Uterus (tissue), 4 donors: ENCODE results near the gene NCAPD3. TPM values are rescaled to one million over a fixed set of nuclear protein-coding genes. Genes with fewer than 3 reads are reported as not detected.

Source experiments
- DNase-seq, 2 donors: peaks; one replicate each; pipeline ENCODE4 v3.0.0-alpha.2; 2019 to 2020
- H3K27ac ChIP-seq, 2 donors: fragments of 200-600 bp; sonication (generic); 1 replicate in 1 of 2; 2 replicates in 1 of 2; pipeline ENCODE4 v1.5.1; 2016 to 2018
- H3K27me3 ChIP-seq, 2 donors: fragments of 200-600 bp; sonication (generic); one replicate each; pipeline ENCODE4 v1.5.1; 2018 to 2019; ENCODE audit warnings: control low read depth in 1 of 2
- H3K36me3 ChIP-seq, 2 donors: fragments of 200-600 bp; sonication (generic); one replicate each; pipeline ENCODE4 v1.5.1; 2019; ENCODE audit warnings: control low read depth in 1 of 2
- H3K4me1 ChIP-seq, 2 donors: fragments of 200-600 bp; sonication (generic); one replicate each; pipeline ENCODE4 v1.5.1; 2018 to 2019; ENCODE audit warnings: control low read depth in 1 of 2
- H3K4me3 ChIP-seq, 2 donors: fragments of 200-600 bp; sonication (generic); 1 replicate in 1 of 2; 2 replicates in 1 of 2; pipeline ENCODE4 v1.5.1; 2018 to 2019; ENCODE audit warnings: mild to moderate bottlenecking in 1 of 2
- H3K9me3 ChIP-seq, 2 donors: fragments of 200-600 bp; sonication (generic); one replicate each; pipeline ENCODE4 v1.5.1; 2019; ENCODE audit warnings: control low read depth in 1 of 2
- POLR2A ChIP-seq, 2 donors: fragments of 450-650 bp; IDR thresholded peaks; one replicate each; pipeline ENCODE4 v1.6.1; 2016; ENCODE audit warnings: antibody characterized with exemption in 2 of 2, mild to moderate bottlenecking in 1 of 2, moderate library complexity in 1 of 2
- intact Hi-C: fragments of 100-400 bp; cut with DNase I; formaldehyde crosslinking; loops from one replicate; pipeline ENCODE4 v1.15.1; 2023; ENCODE audit warnings: low total_unique reads
- total RNA-seq, 4 donors: library from RNA; depleted of rRNA in 3 of 4; stranded (reverse); fragments of >200 nt in 3 of 4; gene quantifications; one replicate each; pipeline versions ENCODE4 v1.1.0 to v1.2.4, GENCODE V29; 2014 to 2023
- TF ChIP-seq, protein P1 (sequence below), 4 experiments: fragments of 200-600 bp in 2 of 4; fragments of 450-650 bp in 2 of 4; sonication (generic) in 2 of 4; IDR thresholded peaks; one replicate each; pipeline ENCODE4 v1.5.1; 2016 to 2019; ENCODE audit warnings: antibody characterized with exemption in 4 of 4, mild to moderate bottlenecking in 2 of 4, moderate library complexity in 1 of 4
- donor health status: DM: yes; HTN: yes; CAD: no.

The NCAPD3 gene
- total RNA-seq, 4 donors from 2014 or later, result 6.4 to 27.1 (median 9.9) TPM

DNA sequence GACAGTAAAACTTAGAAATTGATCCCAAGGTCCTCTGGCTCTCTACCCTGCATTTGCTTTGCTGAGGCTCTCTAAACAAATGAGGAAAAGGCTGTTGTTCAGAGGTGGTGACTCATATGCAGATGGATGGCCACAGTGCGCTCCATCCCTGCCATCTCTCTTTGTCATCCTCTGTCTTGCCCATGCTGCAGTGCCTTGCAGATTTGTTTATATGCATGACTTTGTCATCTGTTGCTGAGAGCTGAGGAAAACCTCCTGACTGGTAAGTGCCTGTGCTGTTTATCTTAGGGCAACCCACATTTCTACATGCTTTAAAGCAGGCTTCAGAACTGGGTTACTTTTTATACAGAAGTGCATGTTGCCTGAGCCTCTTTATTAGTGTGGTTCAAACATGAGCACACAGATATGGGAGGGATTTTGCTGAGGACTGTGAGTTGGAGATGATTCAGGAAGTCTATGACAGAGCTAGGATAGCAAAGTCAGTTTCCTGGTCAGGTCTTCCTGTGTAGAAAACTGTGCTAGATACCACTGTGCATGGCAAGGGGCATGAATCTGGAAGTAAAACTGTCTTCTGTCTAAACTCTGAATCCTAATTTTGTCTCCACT is 97.4 kb downstream of the NCAPD3 start:
- H3K27me3 ChIP-seq, result no peaks in the 10 kb centered on the region
- H3K4me3 ChIP-seq, result no peak overlapping the region
- no peaks in the 10 kb centered on the region for H3K36me3 ChIP-seq
- intact Hi-C loops, result no loop called here
- TF ChIP-seq POLR2A (IDR thresholded peaks at IDR 0.05), result no peak
- TF ChIP-seq, protein P1, sequence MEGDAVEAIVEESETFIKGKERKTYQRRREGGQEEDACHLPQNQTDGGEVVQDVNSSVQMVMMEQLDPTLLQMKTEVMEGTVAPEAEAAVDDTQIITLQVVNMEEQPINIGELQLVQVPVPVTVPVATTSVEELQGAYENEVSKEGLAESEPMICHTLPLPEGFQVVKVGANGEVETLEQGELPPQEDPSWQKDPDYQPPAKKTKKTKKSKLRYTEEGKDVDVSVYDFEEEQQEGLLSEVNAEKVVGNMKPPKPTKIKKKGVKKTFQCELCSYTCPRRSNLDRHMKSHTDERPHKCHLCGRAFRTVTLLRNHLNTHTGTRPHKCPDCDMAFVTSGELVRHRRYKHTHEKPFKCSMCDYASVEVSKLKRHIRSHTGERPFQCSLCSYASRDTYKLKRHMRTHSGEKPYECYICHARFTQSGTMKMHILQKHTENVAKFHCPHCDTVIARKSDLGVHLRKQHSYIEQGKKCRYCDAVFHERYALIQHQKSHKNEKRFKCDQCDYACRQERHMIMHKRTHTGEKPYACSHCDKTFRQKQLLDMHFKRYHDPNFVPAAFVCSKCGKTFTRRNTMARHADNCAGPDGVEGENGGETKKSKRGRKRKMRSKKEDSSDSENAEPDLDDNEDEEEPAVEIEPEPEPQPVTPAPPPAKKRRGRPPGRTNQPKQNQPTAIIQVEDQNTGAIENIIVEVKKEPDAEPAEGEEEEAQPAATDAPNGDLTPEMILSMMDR (IDR thresholded peaks at IDR 0.05), result no peak
- no peaks in the 10 kb centered on the region for H3K9me3 ChIP-seq
- peak overlapping the region; percentile 59 to 99 for H3K27ac ChIP-seq
- no peak for DNase-seq
- H3K4me1 ChIP-seq, result peaks cover 9 to 13% of the 10 kb centered on the region in 2 donors

DNA sequence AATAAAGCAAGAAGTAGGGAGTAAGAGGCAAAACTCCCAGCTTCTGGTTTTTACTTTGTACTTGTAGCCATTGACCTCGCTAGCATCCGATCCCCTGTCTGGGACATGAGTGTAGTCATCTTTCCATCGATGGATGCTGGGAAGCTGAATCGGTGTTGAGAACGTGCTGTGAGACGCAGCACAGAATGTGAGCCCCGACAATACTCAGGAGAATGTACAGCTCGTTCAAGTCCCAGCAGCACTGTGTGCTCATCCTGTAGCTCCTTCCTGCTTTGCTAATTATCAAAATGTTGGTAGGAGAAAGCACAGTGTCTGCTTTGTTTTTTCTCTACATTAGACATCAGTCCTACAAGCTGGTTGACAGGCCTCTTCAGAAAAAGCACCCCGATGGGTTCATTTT is 98.3 kb downstream of the NCAPD3 start:
- peaks cover 9 to 17% of the 10 kb centered on the region in 2 donors for H3K4me1 ChIP-seq
- H3K4me3 ChIP-seq, result peak overlapping the region; percentile 35 to 43
- H3K36me3 ChIP-seq, result no peaks in the 10 kb centered on the region
- no peaks in the 10 kb centered on the region for H3K27me3 ChIP-seq
- no peaks in the 10 kb centered on the region for H3K9me3 ChIP-seq
- no peak for DNase-seq
- intact Hi-C loops, result no loop called here
- H3K27ac ChIP-seq, result peak overlapping the region; percentile 59 to 99
- TF ChIP-seq, protein P1 (IDR thresholded peaks at IDR 0.05), result no peak
- TF ChIP-seq POLR2A (IDR thresholded peaks at IDR 0.05), result no peak

DNA sequence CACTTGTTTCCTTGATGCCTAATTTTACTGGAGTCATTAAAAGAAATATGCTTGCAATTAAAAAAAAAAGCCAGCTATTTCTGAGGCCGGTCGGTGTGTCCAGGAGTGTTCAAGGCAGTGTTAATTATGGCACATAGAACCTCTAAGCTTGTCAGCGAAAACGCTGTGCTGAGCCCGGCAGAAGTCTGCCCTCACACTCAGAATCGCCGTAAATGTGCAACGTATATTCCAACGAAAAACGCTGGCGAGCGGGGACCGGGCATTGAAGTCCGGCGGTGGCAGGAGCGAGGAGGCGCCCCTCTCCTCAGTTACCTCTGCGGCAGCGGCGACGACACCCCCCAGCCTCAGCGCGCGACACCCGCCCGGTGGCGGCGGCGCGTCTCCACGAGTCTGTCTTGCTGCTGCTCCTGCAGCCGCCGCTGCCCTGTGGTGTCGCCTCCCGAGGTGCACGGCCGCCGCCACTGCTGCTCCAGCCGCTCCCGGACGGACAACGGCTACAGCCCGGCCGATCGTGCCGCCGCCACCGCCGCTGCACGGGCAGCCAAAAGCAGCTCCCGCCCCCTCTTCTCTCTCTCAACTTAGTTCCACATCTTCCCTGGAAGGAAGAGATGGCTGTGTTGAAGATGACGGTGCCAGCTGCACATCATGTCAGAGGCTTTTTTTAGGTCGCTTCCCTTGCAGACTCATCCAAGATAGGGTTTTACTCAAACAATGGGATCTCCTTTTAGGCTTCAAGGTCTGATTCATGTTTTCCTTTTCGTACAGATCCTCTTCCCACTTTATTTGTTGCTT is 98.9 kb downstream of the NCAPD3 start:
- Histone ChIP-seq H3K4me3 (peak overlapping the region; percentile 35 to 43), H3K4me1 (peaks cover 9 to 17% of the 10 kb centered on the region in 2 donors), H3K27me3 (no peaks in the 10 kb centered on the region), H3K36me3 (no peaks in the 10 kb centered on the region), H3K27ac (peak overlapping the region; percentile 59 to 99), H3K9me3 (no peaks in the 10 kb centered on the region)
- DNase-seq, result peak in 1 of 2 donors; percentile 40
- intact Hi-C loops, result no loop called here
- TF ChIP-seq, protein P1 (IDR thresholded peaks at IDR 0.05), result peak in 1 of 4 experiments; percentile 31
- TF ChIP-seq POLR2A (IDR thresholded peaks at IDR 0.05), result no peak

DNA sequence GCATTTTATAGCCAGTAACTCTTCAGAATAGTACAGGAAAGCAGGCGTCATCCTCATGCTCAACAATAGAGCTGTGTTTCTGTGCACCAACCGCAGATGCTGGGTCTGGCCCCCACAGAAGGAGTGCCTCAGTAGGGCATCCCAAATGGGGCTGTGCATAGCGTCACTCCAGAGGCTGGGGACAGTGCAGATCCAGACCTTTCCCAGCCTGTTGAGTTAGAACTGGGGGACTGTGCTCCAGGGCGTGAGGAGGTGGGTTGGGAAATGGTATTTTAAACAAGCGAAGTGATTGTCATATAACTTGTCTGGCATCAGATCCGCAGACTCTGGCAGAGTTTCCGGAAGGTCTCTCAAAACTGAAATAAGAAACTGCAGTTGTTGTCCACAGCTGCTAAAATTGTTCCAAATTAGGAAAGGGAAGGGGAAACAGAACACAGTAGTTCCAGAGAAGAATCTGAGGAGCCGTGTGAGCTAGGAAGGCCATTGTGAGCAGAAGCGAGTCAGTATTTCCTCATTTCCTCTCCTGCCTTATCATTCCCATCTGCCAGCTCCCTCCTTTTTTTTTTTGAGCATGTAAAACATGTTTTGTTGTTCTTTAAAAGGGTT is 102.7 kb downstream of the NCAPD3 start:
- Histone ChIP-seq H3K4me3 (no peak overlapping the region), H3K9me3 (no peaks in the 10 kb centered on the region), H3K27ac (peak overlapping the region; percentile 87 to 99), H3K36me3 (no peaks in the 10 kb centered on the region), H3K4me1 (peaks cover 9 to 17% of the 10 kb centered on the region in 2 donors), H3K27me3 (no peaks in the 10 kb centered on the region)
- TF ChIP-seq POLR2A (IDR thresholded peaks at IDR 0.05), result peak in 1 of 2 donors; percentile 32
- TF ChIP-seq, protein P1 (IDR thresholded peaks at IDR 0.05), result no peak
- intact Hi-C loops, result no loop called here
- peak; percentile 31 to 42 for DNase-seq
